Coronary artery (tissue), 2 donors: ENCODE measurements around the gene BMPR2.

ENCODE experiments used
- DNase-seq: peaks from one replicate; pipeline ENCODE4 v3.0.0-alpha.2; 2017; ENCODE audit warnings: low spot score
- H3K27ac ChIP-seq, 2 donors: fragments of 200-600 bp; sonication (generic); one replicate each; pipeline ENCODE4 v1.5.1; 2016 to 2019
- H3K4me3 ChIP-seq: fragments of 200-600 bp; sonication (generic); 2 replicates; pipeline ENCODE4 v1.5.1; 2016; ENCODE audit warnings: mild to moderate bottlenecking, moderate library complexity
- CTCF ChIP-seq: fragments of 200-600 bp; sonication (generic); IDR thresholded peaks from one replicate; pipeline ENCODE4 v1.5.1; 2019; ENCODE audit warnings: antibody characterized with exemption

The BMPR2 gene

GRCh38 chr2:202508686-202509085 is 132.6 kb downstream of the BMPR2 start:
- Histone ChIP-seq H3K27ac (no peak overlapping the region), H3K4me3 (no peak overlapping the region)
- no peak for TF ChIP-seq CTCF
- no peak for DNase-seq

- DNase-seq, result no peak
- no peak for TF ChIP-seq CTCF
- H3K27ac ChIP-seq, result no peak overlapping the region
- no peak overlapping the region for H3K4me3 ChIP-seq
Observed at GRCh38 chr2:202510911-202511310, 134.8 kb downstream of the BMPR2 start.

DNA sequence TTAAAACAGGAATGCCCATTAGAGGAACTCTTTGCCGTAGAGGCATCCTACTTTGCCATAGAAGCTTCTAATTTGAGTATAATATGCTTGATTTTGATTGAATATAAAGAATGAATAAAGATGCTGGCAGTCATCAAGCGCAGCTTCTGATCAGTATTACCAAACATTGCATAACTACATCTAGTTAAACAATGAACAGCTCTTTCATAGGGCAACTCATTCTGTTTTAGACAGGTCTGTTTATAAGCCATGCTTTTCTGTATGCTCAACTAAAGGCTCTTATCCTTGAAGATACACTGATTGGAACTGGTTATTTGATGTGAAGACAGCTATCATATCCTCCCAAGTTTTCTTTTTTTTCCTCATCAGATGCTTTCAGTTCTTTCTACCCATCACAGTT is 136.0 kb downstream of the BMPR2 start:
- H3K4me3 ChIP-seq, result no peak overlapping the region
- no peak for TF ChIP-seq CTCF
- DNase-seq, result no peak
- no peak overlapping the region for H3K27ac ChIP-seq

DNA sequence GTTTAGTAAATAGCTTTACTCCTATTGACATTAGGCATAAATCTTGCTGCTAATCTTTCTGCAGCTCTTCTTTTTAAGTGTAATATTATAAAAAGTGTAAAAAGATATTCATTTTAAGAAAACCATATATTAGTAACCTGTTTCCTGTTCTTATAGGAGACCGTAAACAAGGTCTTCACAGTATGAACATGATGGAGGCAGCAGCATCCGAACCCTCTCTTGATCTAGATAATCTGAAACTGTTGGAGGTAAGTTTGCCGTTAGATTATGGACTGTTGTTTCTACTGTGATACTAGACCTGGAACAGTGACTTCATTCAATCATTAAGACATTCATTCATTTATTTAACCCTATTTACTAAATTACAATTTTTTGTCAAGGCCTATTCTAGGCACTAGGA is 138.6 kb downstream of the BMPR2 start:
- Histone ChIP-seq H3K27ac (no peak overlapping the region), H3K4me3 (no peak overlapping the region)
- DNase-seq, result no peak
- TF ChIP-seq CTCF, result no peak

- H3K4me3 ChIP-seq, result no peak overlapping the region
- H3K27ac ChIP-seq, result no peak overlapping the region
- DNase-seq, result no peak
- no peak for TF ChIP-seq CTCF
Observed at GRCh38 chr2:202519453-202519852, 143.3 kb downstream of the BMPR2 start.

DNA sequence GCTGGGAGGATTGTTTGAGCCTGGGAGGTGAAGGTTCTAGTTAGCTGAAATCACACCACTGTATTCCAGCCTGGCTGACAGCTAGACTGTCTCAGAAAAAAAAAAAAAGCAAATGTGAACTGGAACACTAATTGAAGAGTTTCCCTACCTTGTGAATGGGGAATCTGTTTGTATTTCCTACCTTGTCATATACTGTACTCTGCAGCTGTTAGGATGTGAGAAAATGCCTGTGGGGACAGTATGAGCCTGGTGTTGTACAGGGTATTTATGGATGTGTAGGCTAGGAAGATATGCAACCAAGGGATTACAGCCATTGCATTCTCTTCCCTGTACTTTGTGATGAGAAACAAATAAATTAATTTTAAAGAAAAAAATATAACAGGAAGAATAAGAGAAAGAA is 145.3 kb downstream of the BMPR2 start:
- TF ChIP-seq CTCF, result no peak
- DNase-seq, result no peak

GRCh38 chr2:202529389-202529788 is 153.3 kb downstream of the BMPR2 start:
- no peak overlapping the region for H3K27ac ChIP-seq
- H3K4me3 ChIP-seq, result no peak overlapping the region
- no peak for TF ChIP-seq CTCF
- no peak for DNase-seq

More for the DNA sequence above, 145.3 kb downstream of the BMPR2 start:
- no peak overlapping the region for H3K4me3 ChIP-seq
- H3K27ac ChIP-seq, result no peak overlapping the region
